ENCODE results near the gene PKDCC.
"Not testable (repeated sequence)": the region's sequence is repeated elsewhere in the genome, so short reads cannot be mapped to it uniquely, and the experiment has no call there.

PKDCC gene

GRCh38 chr2:42067521-42067920, 19.7 kb downstream of the PKDCC start:
- no peak for DNase-seq

- no peak for DNase-seq
Observed at GRCh38 chr2:42068571-42069178, 20.9 kb downstream of the PKDCC start.

DNA sequence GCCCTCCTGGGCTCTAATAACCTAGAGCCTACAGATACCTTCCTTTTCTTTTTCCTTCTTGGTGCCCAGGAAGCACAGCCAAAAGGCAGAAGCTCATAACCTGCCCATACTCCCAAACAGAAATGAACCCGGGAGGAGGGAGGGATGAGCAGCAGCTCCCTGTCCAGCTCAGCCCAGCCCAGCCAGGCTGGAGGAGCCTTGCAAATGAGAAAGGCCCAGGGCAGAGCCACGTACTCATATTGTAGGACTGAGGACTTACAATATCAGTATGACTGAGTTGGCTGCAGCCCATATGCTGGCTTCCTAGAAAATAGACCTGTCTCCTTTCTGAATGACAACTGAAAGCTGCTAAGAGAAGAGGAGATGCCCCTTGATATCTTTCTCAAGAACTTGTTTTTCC, 21.7 kb downstream of the PKDCC start:
- no peak for DNase-seq

- DNase-seq, result peak; percentile 51 to 52
Observed at GRCh38 chr2:42071791-42072190, 24.0 kb downstream of the PKDCC start.

DNA sequence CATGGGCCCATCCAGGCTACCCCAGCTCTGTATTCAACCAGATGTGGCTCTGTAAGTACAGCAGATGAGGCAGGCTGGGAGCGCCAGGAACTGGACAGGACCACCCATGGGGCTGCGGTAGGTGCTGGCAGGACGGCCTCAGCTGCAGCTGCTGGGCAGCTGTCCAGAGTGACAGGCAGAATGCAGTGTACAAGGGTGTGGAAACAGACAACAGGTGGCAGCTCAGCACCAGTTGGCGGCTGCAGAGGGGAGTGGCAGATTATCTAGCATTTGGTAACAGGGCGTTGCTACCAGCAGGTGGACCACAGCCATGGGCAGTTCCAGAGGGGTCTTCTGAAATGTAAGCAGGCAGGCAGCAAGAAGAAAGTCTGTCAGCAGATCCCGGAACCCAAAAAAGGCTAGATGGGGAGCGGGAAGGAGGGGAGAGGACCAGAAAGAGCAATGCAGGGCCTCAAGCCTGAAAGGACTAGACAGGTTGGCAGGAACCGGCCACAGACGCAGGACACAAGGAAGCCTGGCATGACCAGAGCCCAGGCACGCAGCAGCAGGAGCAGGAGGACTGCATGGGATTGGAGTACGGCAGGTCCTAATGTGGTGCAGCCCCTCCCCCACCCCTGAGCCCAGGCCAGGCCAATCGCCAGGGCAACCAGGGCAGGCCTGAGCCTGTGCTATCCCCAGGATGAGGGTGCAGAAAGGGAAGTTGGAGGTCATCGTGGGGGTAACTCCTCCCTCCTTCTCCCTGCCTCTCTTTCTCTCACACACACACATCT, 24.7 kb downstream of the PKDCC start:
- peak; percentile 38 to 42 for DNase-seq

DNA sequence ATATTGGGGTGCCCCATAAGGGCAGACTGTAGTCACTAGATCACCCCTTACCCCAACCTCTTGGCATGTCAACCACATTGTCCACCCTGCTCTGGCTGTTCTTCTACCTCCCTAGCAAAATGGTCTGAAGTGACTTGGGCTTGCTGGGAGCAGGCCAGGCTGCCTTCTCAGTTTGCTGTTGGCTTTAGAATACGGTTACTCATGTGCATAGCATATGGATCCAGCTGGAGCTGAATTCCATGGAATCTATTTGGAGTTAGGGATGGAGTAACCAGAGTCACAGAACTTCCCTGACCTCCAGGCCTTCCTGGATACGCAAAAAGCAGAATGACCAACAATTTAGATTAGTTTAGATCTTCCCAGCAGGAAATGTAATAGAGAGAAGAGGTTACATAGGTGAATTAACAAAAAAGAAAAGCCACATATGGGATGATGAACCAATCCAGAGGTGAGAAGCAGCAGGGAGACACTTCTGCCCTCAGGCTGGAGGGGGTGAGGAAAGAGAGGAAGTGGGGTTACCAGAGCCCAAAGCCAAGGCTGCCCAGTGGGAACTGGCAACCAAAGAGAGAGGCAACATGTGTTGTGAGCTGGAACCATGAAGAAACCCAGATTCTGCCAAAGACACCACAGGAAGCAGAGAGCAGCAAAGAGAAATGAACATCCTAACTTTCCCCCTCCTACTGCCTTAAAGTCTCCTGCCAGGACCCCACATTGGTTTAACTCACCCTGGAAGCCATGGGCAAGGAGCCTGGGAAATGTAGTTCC, 26.1 kb downstream of the PKDCC start:
- DNase-seq, result no peak

GRCh38 chr2:42074661-42075060, 26.8 kb downstream of the PKDCC start:
- no peak for DNase-seq

DNA sequence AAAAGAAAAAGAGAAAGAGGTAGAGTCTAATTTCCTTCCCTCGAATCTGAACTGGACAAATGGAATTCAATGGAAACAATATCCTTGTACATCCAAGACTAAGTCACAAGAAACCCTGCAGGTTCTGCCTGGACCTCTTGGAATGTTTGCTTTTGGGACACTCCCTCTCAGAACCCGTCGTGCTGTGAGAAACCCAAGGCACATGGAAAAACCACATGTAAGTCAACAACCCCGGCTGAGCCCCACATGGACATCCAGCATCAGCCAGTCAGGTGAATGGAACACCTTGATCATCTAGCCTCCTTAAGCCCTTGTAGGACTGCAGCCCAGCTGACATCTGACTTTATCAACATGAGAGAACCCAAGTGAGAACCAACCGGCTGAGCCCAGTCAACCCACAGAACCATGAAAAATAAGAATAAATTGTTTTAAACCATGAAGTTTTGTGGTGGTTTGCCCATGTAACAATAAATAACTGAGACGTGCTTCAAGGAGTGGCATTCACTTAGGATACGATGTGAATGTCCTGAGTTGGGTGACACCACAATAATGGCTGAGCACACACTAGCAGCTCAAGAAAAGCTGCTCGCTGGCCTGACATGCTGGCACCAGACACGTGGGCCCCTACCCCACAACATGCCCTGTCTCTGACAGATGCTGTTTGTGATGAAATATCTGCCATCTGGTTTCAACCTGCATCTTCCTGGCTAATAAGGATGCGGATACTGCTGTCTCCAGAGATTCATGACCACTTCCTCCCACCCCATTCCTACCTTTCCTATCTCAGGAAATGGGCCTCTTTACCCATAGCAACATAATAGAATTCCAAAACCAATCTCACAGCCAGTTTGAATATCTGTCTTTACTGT, 28.8 kb downstream of the PKDCC start:
- no peak for DNase-seq

- no peak for DNase-seq
Observed at GRCh38 chr2:42077343-42077742, 29.5 kb downstream of the PKDCC start.

- DNase-seq, result no peak
Observed at GRCh38 chr2:42079737-42080287, 32.0 kb downstream of the PKDCC start.

- DNase-seq, result not testable (repeated sequence)
Observed at GRCh38 chr2:42081151-42081550, 33.3 kb downstream of the PKDCC start.

GRCh38 chr2:42082016-42082415, 34.2 kb downstream of the PKDCC start:
- no peak for DNase-seq

DNA sequence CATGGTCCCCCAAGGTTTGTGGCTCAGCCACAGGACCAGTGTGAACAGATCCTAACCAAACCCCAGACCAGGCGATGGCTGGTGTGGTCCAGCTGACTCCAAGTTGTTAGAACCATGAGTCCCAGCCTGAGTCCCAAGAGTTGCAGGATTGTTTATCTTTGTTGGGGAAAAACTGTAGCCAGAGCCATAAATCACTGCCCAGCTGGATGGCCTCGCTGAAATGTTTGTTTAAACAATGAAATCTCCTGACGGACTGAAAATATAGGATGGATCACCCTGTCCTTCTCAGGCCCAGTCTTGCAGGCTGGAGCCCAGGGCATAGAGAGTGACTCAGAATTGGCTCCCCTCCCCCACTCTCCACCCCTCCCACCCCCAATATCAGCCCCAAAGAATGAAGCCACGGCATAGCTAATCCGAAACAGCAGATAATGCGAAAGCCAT, 36.4 kb downstream of the PKDCC start:
- no peak for DNase-seq

GRCh38 chr2:42085070-42085469, 37.2 kb downstream of the PKDCC start:
- not testable (repeated sequence) for DNase-seq

DNA sequence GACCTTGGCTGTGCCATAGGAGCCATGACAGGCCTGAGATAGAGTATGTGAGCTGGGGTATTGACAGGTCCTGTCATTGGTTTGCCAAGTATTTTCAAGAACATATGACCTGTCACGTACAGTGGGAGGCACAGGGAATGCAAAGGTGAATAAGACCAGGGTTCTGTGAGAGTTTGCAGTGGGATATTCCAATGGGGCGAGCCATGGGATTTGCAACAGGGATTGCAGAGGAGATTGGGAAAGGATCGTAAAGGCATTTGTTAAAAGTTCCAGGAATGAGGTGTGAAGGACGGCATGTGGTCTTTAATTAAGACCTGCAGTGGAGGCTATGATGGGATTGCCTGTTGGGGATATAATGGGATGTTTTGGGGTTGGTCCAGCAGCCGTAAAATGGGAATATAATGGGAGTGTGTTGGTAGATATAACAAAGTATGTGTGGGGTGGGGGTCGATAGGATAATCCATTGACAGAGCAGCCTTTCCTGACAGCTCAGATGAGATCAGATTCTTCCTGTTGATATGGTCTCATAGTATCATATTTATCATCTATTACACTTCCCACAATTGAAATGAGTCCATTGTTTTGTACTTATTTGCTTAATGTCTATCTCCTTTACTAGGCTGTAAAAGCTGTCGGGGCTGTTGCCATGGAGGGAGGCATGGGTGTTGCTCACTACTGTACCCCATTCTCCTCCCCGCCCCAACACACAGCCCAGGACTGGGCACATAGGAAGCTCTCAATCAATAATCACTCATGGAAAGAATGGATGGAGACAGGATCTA, 38.1 kb downstream of the PKDCC start:
- no peak for DNase-seq

DNA sequence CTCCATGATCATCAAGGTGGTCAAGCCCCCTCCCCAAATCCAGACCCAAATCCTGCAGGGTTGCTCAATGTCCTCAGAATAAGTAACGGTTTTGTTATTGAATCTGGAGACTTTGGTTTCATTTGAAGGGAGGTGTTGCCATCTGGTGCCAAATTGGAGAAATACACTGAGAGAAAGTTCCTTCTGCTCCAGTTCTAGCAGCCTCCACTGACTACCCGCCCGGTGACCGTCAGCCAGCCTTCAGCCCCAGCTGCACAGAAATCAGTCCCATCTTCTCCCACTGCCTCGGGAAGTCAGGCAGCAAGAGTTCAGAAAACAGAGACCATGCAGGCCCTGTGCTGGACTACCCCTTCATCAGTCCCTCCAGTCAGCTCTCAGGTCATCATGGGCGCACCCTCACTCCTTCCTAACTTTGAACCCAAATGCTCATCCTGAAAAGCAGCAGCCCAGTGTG, 38.7 kb downstream of the PKDCC start:
- peak; percentile 62 to 65 for DNase-seq

DNA sequence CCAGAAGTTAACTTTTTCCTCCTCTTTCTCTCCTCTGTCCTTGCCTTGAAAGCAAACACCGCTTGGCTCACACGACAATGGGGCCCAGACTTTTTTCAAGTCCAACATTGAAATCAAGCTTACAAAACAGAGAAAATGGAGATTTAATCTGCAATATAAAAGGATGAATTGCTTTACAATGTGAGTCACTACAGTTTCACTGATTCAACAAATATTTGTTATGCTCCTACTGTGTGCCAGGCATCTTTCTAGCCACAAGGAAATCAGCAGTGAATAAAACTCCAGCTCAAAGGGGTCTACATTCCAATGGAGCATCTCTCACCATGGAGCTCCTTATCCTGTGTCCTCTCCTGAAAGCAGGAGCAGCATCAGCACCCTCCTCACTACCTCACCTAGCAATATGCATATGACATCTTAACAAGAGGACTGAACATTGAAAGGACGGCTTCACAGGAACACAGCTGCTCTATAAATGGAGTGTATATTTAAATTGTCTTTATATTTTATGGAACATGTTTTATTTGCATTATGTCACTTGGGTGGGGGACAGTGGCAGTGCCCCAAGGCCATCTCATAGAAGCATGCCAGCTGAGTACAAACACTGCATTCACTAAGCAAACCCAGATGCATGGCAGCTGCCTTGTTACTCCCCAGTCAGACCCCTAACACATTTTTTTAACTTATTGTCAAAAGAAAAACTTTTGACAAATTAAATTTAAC, 39.5 kb downstream of the PKDCC start:
- no peak for DNase-seq

DNA sequence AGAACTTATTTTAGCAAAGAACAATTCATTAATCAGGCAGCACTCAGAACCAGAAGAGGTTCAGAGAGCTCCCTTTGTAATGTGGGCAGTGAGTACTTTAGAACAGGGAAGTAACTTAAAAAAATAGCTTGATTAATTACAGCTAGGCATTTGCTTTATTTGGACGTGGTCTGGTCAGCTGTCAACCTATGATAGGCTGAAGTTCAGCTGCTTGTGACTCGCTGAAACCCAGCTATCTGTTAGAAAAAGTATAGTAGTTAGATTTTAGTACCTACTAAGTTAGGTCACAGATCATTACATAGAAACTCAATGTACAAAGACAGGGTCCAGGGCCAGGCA, 40.0 kb downstream of the PKDCC start:
- DNase-seq, result no peak

GRCh38 chr2:42089340-42089925, 41.6 kb downstream of the PKDCC start:
- peak; percentile 59 to 63 for DNase-seq

GRCh38 chr2:42090216-42090615, 42.4 kb downstream of the PKDCC start:
- DNase-seq, result no peak
